ENCODE measurements around the gene SERPINA10. TPM values are rescaled to one million over a fixed set of nuclear protein-coding genes. Genes with fewer than 3 reads are reported as not detected.
"Not testable (repeated sequence)": the region's sequence is repeated elsewhere in the genome, so short reads cannot be mapped to it uniquely, and the experiment has no call there.

Gene SERPINA10
- total RNA-seq, 2 donors from 2014 or later, result not detected

- DNase-seq (ENCODE audit: low spot score), result no peak
- intact Hi-C loops (cut with DNase I), result no loop called here
Measured at GRCh38 chr14:94291159-94291905, 1.7 kb downstream of the SERPINA10 start.

- intact Hi-C loops (cut with DNase I), result no loop called here
- no peak for DNase-seq (ENCODE audit: low spot score)
Measured at GRCh38 chr14:94290197-94290596, 2.9 kb downstream of the SERPINA10 start.

- intact Hi-C loops (cut with DNase I), result no loop called here
- no peak for DNase-seq (ENCODE audit: low spot score)
Measured at GRCh38 chr14:94288610-94289465, 4.2 kb downstream of the SERPINA10 start.

- no peak for DNase-seq (ENCODE audit: low spot score)
- intact Hi-C loops (cut with DNase I), result no loop called here
Measured at GRCh38 chr14:94285158-94285557, 7.9 kb downstream of the SERPINA10 start.

DNA sequence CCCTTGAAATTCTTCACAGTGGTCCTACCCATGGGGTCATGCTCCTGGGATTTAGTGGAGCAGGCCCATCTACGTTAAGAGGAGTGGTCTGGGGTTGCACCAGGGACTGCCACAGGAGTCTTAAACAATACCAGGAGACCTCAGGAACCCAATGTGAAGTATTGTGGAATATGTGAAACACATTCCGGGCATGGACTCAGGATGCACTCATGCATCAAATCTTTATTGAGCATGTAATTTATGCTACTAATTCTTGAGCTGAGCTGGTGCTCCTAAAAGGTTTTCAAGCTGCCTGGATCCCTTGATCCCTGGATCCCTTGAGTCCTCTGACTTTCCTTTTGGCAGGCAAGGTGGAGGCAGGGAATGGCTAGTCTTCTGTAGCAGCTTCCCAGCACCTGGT is 8.8 kb downstream of the SERPINA10 start:
- intact Hi-C loops (cut with DNase I), result loop anchor here in 1 of 2 donors (5.0 kb wide), 1 partner anchor 387 kb away; no protein-coding TSS in a partner anchor
- DNase-seq (ENCODE audit: low spot score), result no peak

DNA sequence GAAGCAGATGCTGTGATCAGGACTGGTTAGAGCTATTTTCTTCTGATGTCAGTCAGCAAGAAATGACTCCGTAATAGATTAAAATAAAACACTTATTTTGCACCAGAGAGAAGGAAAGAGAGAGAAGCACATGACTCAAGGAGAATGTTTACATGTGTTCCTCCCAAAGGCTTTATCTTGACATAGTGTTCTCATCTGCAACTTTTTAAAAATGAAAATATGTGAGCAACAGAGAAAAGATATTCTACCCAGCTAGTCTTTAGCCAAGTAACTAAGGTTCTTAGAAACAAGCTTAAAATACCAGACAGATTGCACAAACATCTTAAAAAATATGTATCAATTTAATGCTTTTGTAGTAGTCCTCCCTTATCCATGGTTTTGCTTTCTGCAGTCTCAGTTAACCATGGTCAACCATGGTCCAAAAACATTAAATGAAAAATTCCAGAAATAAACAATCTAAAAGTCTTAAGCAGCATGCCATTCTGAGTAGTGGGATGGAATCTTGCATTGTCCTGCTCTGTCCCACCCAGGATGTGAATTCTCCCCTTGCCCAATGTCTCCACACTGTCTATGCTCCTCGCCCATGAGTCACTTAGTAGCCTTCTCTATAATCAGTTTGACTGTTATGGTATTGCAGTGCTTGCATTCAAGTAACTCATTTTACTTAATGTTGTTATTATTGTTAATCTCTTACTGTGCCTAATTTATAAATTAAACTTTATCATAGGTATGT is 9.9 kb downstream of the SERPINA10 start:
- intact Hi-C loops (cut with DNase I), result loop anchor here in 1 of 2 donors (5.0 kb wide), 1 partner anchor 386 kb away; no protein-coding TSS in a partner anchor
- no peak for DNase-seq (ENCODE audit: low spot score)

DNA sequence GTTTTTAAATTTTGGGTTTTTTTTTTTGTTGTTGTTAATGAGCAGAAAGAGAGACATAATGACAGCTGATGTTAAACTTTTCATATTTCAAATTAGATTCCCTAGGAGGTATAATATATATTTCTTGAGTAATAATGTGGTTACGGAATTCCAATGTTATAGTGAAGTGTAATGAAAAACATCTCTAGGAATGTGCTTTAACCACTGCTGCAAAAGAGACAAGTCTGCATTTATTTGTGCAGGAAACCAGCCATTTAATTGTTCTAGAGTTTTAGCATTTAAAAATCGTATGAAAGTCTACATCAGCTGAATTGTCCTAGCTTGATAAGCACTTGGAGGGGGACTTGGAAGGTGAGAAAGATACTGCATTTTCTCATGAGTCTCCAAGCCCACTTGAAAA is 14.3 kb downstream of the SERPINA10 start:
- intact Hi-C loops (cut with DNase I), result no loop called here

DNA sequence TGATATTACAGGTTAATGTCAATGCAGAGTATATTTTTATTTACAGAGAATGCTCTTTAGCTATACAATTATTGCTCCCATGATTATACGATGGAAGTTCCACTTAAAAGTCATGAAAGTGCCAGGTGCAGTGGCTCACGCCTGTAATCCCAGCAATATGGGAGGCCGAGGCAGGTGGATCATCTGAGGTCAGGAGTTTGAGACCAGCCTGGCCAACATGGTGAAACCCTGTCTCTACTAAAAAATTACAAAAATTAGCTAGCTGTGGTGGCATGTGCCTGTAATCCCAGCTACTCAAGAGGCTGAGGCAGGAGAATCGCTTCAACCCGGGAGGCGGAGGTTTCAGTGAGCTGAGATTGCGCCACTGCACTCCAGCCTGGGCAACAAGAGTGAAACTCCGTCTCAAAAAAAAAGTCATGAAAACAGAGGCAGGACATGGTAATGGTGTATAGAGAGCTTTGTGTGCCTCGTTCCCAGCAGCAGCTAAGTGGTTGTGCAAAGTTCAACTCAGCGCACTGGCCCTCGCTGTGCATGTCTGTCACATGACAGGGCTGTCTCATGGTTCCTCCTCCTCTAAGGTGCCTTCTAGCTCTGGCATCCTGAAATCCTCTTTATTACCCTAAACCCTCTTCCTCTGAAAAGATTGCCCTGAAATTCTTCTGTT is 16.0 kb downstream of the SERPINA10 start:
- intact Hi-C loops (cut with DNase I); DNase-seq (ENCODE audit: low spot score): not testable (repeated sequence)

More for the DNA sequence above, 14.3 kb downstream of the SERPINA10 start:
- no peak for DNase-seq (ENCODE audit: low spot score)

DNA sequence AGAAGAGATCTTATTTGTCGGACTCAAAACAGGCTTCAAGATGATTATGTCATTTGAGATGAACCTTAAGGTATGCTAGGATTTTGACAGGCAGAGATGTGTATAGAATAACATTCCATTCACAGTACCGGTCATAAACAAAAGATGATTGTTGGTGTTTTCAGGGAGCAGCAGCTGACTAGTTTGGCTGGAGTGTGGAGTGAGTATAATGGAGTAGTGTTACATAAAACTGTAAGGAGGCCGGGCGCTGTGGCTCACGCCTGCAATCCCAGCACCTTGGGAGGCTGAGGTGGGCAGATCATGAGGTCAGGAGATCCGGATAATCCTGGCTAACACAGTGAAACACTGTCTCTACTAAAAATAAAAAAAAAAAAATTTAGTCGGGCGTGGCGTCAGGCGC is 23.9 kb downstream of the SERPINA10 start:
- no peak for DNase-seq (ENCODE audit: low spot score)
- intact Hi-C loops (cut with DNase I), result no loop called here

DNA sequence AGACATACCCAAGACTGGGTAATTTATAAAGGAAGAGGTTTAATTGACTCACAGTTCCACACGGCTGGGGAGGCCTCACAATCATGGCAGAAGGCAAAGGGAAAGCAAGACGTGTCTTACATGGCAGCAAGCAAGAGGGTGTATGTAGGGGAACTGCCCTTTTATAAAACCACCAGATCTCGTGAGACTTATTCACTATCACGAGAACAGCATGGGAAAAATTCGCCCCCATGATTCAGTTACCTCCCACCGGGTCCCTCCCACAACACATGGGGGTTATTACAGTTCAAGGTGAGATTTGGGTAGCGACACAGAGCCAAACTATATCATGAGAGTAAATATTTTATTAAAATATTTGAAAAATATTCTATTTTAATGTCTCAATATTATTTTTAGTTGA is 24.5 kb downstream of the SERPINA10 start:
- intact Hi-C loops (cut with DNase I); DNase-seq (ENCODE audit: low spot score): not testable (repeated sequence)

GRCh38 chr14:94267352-94267751 is 25.7 kb downstream of the SERPINA10 start:
- intact Hi-C loops (cut with DNase I), result no loop called here

GRCh38 chr14:94264195-94264594 is 28.9 kb downstream of the SERPINA10 start:
- intact Hi-C loops (cut with DNase I); DNase-seq (ENCODE audit: low spot score): not testable (repeated sequence)

More at GRCh38 chr14:94267352-94267751, 25.7 kb downstream of the SERPINA10 start:
- DNase-seq (ENCODE audit: low spot score), result no peak

GRCh38 chr14:94244182-94244581 is 48.9 kb downstream of the SERPINA10 start:
- no peak for DNase-seq (ENCODE audit: low spot score)
- intact Hi-C loops (cut with DNase I), result no loop called here

GRCh38 chr14:94239406-94239805 is 53.7 kb downstream of the SERPINA10 start:
- no peak for DNase-seq (ENCODE audit: low spot score)
- intact Hi-C loops (cut with DNase I), result no loop called here

DNA sequence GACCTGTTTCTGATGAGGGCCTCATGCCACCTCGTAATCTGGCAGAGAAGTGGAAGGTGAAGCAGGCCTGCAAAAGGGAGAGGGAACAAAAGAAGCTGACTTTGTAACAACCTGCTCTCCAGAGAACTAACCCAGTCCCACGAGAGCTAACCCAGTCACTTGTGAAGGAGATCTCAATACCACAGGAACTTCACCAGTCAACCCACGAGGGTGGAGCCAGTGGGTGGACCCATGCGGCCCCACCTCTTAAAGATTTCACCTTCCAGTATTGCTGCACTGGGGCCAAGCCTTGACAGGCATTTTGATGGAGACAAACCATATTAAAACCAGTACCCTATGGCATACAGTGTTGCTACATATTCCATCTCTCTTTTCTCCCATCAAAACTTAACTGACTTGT is 55.1 kb downstream of the SERPINA10 start:
- DNase-seq (ENCODE audit: low spot score), result no peak
- intact Hi-C loops (cut with DNase I), result no loop called here

GRCh38 chr14:94237046-94237445 is 56.0 kb downstream of the SERPINA10 start:
- intact Hi-C loops (cut with DNase I), result no loop called here
- no peak for DNase-seq (ENCODE audit: low spot score)
